ENCODE results near the gene RALY.

RALY gene

DNA sequence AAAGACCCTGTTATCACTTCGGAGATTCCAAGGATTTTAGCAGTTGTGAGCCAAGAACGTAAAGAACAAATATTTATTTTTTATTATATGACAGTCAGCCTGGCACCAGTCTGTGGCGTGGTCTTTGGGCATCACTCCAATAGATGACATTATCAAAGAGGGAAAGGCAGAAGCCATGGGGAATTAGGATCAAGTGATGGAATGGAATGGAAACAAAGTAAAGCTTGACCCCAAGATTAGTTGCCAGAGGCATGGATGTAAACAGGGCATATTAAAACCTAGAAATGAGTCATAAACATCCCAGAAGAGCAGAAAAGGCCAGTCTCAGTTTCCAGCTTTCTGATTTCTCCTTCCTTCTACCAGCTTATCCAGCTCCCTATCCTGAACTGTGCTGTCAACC lies 106.9 kb downstream of the RALY start:
- DNase-seq (ENCODE audit: insufficient read length, low spot score) (no peak), FAIRE-seq (no peak)
- TF ChIP-seq, protein P1, sequence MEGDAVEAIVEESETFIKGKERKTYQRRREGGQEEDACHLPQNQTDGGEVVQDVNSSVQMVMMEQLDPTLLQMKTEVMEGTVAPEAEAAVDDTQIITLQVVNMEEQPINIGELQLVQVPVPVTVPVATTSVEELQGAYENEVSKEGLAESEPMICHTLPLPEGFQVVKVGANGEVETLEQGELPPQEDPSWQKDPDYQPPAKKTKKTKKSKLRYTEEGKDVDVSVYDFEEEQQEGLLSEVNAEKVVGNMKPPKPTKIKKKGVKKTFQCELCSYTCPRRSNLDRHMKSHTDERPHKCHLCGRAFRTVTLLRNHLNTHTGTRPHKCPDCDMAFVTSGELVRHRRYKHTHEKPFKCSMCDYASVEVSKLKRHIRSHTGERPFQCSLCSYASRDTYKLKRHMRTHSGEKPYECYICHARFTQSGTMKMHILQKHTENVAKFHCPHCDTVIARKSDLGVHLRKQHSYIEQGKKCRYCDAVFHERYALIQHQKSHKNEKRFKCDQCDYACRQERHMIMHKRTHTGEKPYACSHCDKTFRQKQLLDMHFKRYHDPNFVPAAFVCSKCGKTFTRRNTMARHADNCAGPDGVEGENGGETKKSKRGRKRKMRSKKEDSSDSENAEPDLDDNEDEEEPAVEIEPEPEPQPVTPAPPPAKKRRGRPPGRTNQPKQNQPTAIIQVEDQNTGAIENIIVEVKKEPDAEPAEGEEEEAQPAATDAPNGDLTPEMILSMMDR (IDR thresholded peaks at IDR 0.05; ENCODE audit: insufficient read depth, missing control alignments), result no peak

DNA sequence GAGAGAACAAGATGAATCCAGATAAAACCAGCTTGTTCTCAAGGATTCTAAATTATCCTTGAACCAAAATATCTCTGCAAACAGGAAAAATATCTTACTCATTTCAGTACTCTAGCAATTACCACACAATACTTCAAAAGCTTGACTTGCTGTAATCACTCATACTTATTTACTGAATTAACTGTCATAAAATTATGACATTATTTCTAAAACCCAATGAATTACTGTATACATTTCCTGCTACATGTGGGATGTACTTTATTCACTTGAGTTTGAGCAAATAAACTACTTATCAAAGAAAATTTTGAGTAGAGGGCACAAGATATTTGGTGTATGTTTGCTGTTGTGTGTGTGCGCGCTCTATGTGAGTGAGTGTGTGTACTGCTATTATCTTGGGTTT lies 108.6 kb downstream of the RALY start:
- TF ChIP-seq, protein P1 (IDR thresholded peaks at IDR 0.05; ENCODE audit: insufficient read depth, missing control alignments), result no peak
- DNase-seq (ENCODE audit: insufficient read length, low spot score) (no peak), FAIRE-seq (no peak)

DNA sequence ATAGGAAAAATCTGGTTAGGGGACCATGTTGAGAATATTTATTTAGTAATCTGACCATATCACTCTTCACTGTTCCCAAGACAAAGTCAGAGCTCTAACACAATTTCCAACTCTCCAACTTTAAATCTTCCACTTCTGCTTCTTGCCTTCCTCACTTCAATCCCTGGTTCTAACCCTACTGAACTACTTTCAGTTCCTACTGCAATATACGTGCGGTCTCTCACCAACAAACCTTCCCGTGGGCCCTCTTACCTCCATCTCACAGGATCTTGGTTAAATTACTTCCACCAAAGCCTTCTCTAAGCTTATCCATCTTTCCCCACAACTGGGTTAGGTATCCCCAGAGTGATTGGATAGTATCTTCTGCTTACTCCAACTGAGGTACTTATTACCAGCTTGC lies 110.3 kb downstream of the RALY start:
- DNase-seq (ENCODE audit: insufficient read length, low spot score) (no peak), FAIRE-seq (no peak)
- TF ChIP-seq, protein P1 (IDR thresholded peaks at IDR 0.05; ENCODE audit: insufficient read depth, missing control alignments), result no peak

DNA sequence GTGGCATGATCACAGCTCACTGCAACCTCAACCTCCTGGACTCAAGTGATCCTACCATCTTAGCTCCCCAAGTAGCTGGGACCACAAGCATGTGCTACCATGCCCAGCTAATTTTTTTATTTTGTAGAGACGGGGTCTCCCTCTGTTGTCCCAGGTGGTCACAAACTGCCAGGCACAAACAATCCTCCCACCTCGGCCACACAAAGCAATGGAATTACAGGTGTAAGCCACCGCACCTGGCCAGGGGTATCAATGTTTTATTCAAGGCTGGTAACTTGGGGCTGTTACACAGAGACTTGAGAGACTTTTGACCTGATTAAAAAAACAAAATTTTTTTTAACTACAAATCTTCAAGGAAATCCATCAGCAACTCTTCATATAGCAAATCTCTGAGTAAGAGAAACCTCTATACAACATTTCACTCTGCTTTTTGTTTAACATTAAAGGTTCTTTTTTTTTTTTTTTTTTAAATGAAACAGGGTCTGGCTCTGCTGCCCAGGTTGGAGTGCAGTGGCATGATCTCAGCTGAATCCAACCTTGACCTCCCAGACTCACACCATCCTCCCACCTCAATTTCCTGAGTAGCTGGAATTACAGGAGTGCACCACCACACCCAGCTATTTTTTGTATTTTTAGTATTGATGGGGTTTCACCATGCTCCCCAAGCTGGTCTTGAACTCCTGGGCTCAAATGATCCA lies 112.4 kb downstream of the RALY start:
- DNase-seq (ENCODE audit: insufficient read length, low spot score), result no peak
- TF ChIP-seq, protein P1 (IDR thresholded peaks at IDR 0.05; ENCODE audit: insufficient read depth, missing control alignments), result no peak
- no peak for FAIRE-seq

DNA sequence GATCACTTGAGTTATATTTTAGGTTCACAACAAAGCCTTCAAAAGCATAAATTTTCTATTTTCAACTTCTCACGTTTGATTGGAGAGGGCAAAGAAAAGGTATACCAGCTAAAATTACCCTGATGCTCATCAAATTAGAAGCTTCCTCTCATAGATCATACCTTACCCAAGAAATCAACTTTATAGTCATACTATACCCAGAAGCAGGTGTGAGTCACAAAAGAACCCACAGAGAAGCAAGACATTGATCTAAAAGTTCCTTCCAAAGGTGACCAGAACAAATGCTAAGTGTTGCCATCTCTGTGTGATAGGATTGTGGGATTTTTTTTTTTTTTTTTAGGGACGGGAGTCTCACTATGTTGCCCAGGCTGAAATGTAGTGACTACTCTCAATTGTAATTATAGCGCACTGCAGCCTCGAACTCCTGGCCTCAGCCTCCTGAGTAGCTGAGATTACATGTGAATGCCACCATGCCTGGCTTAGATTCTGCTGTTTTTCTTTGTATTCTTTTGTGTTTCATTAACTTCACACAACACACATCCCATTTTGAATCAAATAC lies 115.0 kb downstream of the RALY start:
- no peak for FAIRE-seq
- TF ChIP-seq, protein P1 (IDR thresholded peaks at IDR 0.05; ENCODE audit: insufficient read depth, missing control alignments), result no peak
- no peak for DNase-seq (ENCODE audit: insufficient read length, low spot score)

DNA sequence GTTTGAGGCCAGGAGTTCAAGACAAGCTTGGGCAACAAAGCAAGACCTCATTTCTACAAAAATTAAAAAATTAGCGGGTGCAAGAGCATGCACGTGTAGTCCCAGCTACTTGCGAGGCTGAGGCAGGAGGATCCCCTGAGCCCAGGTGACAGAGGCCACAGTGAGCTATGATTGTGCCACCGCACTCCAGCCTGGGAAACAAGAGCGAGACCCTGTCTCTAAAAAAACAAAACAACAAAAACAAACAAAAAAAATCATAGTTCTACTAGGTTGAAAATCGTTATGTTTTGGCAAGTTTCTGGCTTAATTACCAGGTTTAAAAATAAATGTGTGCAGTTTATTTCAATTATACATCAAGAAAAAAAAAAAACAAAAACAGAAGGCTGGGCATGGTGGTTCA lies 115.7 kb downstream of the RALY start:
- DNase-seq (ENCODE audit: insufficient read length, low spot score) (no peak), FAIRE-seq (no peak)
- TF ChIP-seq, protein P1 (IDR thresholded peaks at IDR 0.05; ENCODE audit: insufficient read depth, missing control alignments), result no peak

DNA sequence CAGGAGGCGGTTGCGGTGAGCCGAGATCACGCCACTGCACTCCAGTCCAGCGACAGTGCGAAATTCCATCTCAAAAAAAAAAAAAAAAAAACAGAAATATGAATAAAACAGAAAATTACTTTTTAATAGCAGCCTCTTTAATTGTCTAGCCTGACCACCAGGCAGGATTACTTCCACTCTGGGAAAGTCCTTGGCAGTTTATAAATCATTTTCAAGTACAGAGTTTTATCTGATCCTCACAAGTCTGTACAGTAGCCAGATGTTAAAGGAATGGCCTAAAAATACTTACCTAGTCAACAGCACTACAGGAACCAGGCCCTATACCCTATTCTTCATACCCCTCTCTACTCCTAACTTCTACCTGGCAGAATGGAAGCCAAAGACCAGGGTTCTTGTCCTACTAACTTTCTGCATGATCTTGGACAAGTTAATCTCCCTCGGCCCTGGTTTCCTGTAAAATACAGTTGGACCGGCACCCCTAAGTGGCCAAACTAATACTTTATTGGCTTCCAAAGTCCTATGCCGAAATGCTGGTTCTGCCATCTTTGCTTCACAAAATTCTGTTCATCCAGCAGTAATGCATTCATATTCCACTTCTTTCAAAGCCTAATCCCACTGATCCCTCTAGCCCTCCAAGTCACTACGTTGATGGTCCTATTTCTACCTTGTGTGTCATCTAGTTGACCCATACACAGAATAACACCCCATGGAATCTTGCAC lies 116.5 kb downstream of the RALY start:
- FAIRE-seq (no peak), DNase-seq (ENCODE audit: insufficient read length, low spot score) (no peak)
- TF ChIP-seq, protein P1 (IDR thresholded peaks at IDR 0.05; ENCODE audit: insufficient read depth, missing control alignments), result no peak

Data from D721Med (cell line).